ENCODE measurements around the gene TUBB4A. TPM values are rescaled to one million over a fixed set of nuclear protein-coding genes. Genes with fewer than 3 reads are reported as not detected.

The TUBB4A gene
- total RNA-seq, 1 donor from 2014 or later, result 1.2 TPM

GRCh38 chr19:6521718-6522646, 19.9 kb upstream of the TUBB4A start:
- peak; percentile 58 for DNase-seq
- TF ChIP-seq CTCF (IDR thresholded peaks at IDR 0.05), result no peak
- Histone ChIP-seq H3K9me3 (no peaks in the 10 kb centered on the region), H3K4me3 (no peak overlapping the region), H3K27me3 (ENCODE audit: low read depth) (no peaks in the 10 kb centered on the region), H3K27ac (no peak overlapping the region), H3K4me1 (peaks cover 8% of the 10 kb centered on the region), H3K36me3 (no peaks in the 10 kb centered on the region)
- peak; percentile 48 to 71 for ATAC-seq
- intact Hi-C loops (cut with DNase I), result no loop called here

- Histone ChIP-seq H3K9me3 (no peaks in the 10 kb centered on the region), H3K36me3 (no peaks in the 10 kb centered on the region), H3K27me3 (ENCODE audit: low read depth) (no peaks in the 10 kb centered on the region), H3K4me1 (peaks cover 8% of the 10 kb centered on the region), H3K4me3 (no peak overlapping the region), H3K27ac (no peak overlapping the region)
- ATAC-seq, result no peak
- no peak for TF ChIP-seq CTCF (IDR thresholded peaks at IDR 0.05)
- intact Hi-C loops (cut with DNase I), result no loop called here
- no peak for DNase-seq
Observed at GRCh38 chr19:6519289-6519688, 17.2 kb upstream of the TUBB4A start.

- DNase-seq, result no peak
- Histone ChIP-seq H3K9me3 (no peaks in the 10 kb centered on the region), H3K4me3 (no peak overlapping the region), H3K27me3 (ENCODE audit: low read depth) (no peaks in the 10 kb centered on the region), H3K4me1 (peaks cover 8% of the 10 kb centered on the region), H3K36me3 (no peaks in the 10 kb centered on the region), H3K27ac (no peak overlapping the region)
- TF ChIP-seq CTCF (IDR thresholded peaks at IDR 0.05), result no peak
- no peak for ATAC-seq
- intact Hi-C loops (cut with DNase I), result no loop called here
Observed at GRCh38 chr19:6518145-6518911, 16.2 kb upstream of the TUBB4A start.

DNA sequence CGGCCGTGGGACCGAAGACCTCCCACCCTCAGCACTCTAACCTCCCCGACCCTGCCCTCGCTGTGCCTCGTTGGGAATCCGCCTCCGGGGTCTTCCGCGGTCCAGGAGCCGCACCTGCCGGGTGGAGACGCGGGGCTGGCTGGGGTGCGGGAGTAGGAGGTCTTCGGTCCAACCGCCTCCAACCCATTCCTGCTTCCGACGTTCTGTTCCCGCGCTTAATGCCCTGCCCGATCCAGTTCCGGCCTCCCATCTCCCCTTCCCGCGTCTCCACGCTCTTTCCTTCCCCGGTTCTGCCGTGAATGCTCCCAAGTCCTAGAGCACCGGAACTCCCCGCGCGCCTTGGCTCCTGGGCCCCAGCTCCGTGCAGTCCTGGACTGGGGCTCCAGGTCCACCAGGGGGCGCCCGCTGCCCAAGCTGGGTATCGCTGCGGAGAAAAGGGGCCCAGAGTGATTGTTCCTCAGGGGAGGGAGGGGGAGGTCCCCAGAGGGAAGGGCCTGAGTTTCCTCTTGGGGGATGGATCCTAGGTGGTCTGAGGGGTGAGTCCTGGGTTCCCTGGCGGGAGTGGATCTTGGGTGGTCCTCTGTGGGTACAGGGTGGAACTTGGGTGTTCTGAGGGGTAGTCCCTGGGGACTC, 14.7 kb upstream of the TUBB4A start:
- H3K9me3 ChIP-seq, result no peaks in the 10 kb centered on the region
- peak overlapping the region; percentile 86 for H3K27ac ChIP-seq
- DNase-seq (peak; percentile 94), ATAC-seq (peak; percentile 95)
- H3K36me3 ChIP-seq, result no peaks in the 10 kb centered on the region
- TF ChIP-seq CTCF (IDR thresholded peaks at IDR 0.05), result peak; percentile 96
- peaks cover 8% of the 10 kb centered on the region for H3K4me1 ChIP-seq
- H3K4me3 ChIP-seq, result peak overlapping the region; percentile 81
- no peaks in the 10 kb centered on the region for H3K27me3 ChIP-seq (ENCODE audit: low read depth)
- intact Hi-C loops (cut with DNase I), result no loop called here

DNA sequence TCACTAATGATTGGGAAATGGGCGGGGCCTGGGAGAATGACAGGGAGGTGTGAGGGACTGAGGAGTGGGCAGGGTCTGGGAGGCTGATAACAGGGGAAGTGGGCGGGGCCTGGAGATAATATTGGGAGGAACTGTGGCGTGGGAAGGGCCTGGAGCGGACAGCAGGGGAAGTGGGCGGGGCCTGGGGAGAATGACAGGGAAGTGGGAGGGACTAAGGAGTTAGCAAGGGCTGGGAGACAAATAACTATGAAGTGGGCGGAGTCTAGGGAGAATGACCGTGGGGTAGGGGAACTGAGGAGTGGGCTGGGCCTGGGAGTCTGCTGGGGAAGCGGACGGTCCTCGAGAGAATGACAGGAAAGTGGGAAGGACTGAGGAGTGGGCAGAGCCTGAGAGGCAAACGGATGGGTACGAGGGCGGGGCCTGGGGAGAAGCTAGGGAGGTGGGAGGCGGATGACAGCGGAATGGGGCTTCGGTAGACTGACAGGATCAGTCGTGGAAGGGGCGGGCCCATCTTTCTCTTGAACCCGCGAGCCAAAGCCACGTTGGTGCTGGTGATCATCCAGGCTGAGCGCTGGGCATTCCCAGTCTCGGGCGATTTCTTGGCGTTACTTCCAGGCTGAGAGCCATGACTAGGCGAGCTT, 14.0 kb upstream of the TUBB4A start:
- DNase-seq, result peak; percentile 98
- H3K27me3 ChIP-seq (ENCODE audit: low read depth), result no peaks in the 10 kb centered on the region
- H3K27ac ChIP-seq, result peak overlapping the region; percentile 86
- no peaks in the 10 kb centered on the region for H3K36me3 ChIP-seq
- H3K4me3 ChIP-seq, result peak overlapping the region; percentile 81
- ATAC-seq, result peak; percentile 96
- no peaks in the 10 kb centered on the region for H3K9me3 ChIP-seq
- intact Hi-C loops (cut with DNase I), result no loop called here
- no peak for TF ChIP-seq CTCF (IDR thresholded peaks at IDR 0.05)
- peaks cover 8% of the 10 kb centered on the region for H3K4me1 ChIP-seq

All from lower lobe of right lung (tissue), 2 donors.